H9 (cell line): ENCODE results near the gene ROBO1. TPM values are rescaled to one million over a fixed set of nuclear protein-coding genes. Genes with fewer than 3 reads are reported as not detected.

Experiments used
- DNase-seq: peaks from one replicate; pipeline ENCODE4 v3.0.0-alpha.2; 2017
- H2AFZ ChIP-seq: one replicate; pipeline ENCODE4 v1.6.1; 2013; ENCODE audit warnings: mild to moderate bottlenecking, low read length, control low read depth, moderate library complexity
- H2AK5ac ChIP-seq: 2 replicates; pipeline ENCODE4 v1.6.1; 2013; ENCODE audit warnings: low read length, control low read depth, mixed read lengths; ENCODE audit not compliant: insufficient read length
- H2BK120ac ChIP-seq: one replicate; pipeline ENCODE4 v1.6.1; 2013; ENCODE audit warnings: low read depth, mild to moderate bottlenecking, low read length, control low read depth, inconsistent platforms; ENCODE audit not compliant: poor library complexity, severe bottlenecking
- H2BK12ac ChIP-seq: 2 replicates; pipeline ENCODE4 v1.6.1; 2013; ENCODE audit warnings: low read length, control low read depth, mixed read lengths, low read depth; ENCODE audit not compliant: insufficient read length
- H2BK15ac ChIP-seq: 2 replicates; pipeline ENCODE4 v1.6.1; 2013; ENCODE audit warnings: low read depth, low read length, control low read depth
- H2BK20ac ChIP-seq: one replicate; pipeline ENCODE4 v1.6.1; 2013; ENCODE audit warnings: low read depth, mild to moderate bottlenecking, low read length, control low read depth, inconsistent platforms; ENCODE audit not compliant: poor library complexity, severe bottlenecking
- H2BK5ac ChIP-seq: 2 replicates; pipeline ENCODE4 v1.6.1; 2013; ENCODE audit warnings: low read length, control low read depth, mixed read lengths; ENCODE audit not compliant: insufficient read length
- H3K14ac ChIP-seq: 2 replicates; pipeline ENCODE4 v1.6.1; 2013; ENCODE audit warnings: low read length, control low read depth; ENCODE audit not compliant: insufficient read depth
- H3K18ac ChIP-seq: 2 replicates; pipeline ENCODE4 v1.6.1; 2013; ENCODE audit warnings: low read depth, mild to moderate bottlenecking, mixed read lengths, low read length, control low read depth; ENCODE audit not compliant: insufficient read length
- H3K23ac ChIP-seq: 2 replicates; pipeline ENCODE4 v1.6.1; 2013; ENCODE audit warnings: low read length, control low read depth, mixed read lengths, low read depth; ENCODE audit not compliant: insufficient read length
- H3K23me2 ChIP-seq: 2 replicates; pipeline ENCODE4 v1.6.1; 2013; ENCODE audit warnings: low read depth, mild to moderate bottlenecking, mixed read lengths, low read length, control low read depth; ENCODE audit not compliant: insufficient read length, poor library complexity, severe bottlenecking
- H3K27ac ChIP-seq: 2 replicates; pipeline ENCODE4 v1.5.1; 2013; ENCODE audit warnings: low read length, control low read depth, mixed read lengths, low read depth; ENCODE audit not compliant: insufficient read length
- H3K27me3 ChIP-seq: 2 replicates; pipeline ENCODE4 v1.6.1; 2013; ENCODE audit warnings: low read length, control low read depth, inconsistent platforms; ENCODE audit not compliant: insufficient read depth
- H3K4ac ChIP-seq: 2 replicates; pipeline ENCODE4 v1.6.1; 2013; ENCODE audit warnings: low read depth, mild to moderate bottlenecking, control low read depth, inconsistent platforms, low read length, moderate library complexity
- H3K4me1 ChIP-seq: 2 replicates; pipeline ENCODE4 v1.6.1; 2013; ENCODE audit warnings: low read length, control low read depth, inconsistent platforms; ENCODE audit not compliant: insufficient read depth
- H3K4me2 ChIP-seq: 2 replicates; pipeline ENCODE4 v1.6.1; 2013; ENCODE audit warnings: low read length, control low read depth, mixed read lengths; ENCODE audit not compliant: insufficient read length, insufficient read depth
- H3K56ac ChIP-seq: 2 replicates; pipeline ENCODE4 v1.6.1; 2013; ENCODE audit warnings: low read depth, mild to moderate bottlenecking, mixed read lengths, low read length, control low read depth; ENCODE audit not compliant: insufficient read length
- H3K79me1 ChIP-seq: 2 replicates; pipeline ENCODE4 v1.6.1; 2013; ENCODE audit warnings: low read depth, mild to moderate bottlenecking, moderate library complexity, low read length, control low read depth, inconsistent platforms; ENCODE audit not compliant: insufficient read depth, poor library complexity, severe bottlenecking
- H3K79me2 ChIP-seq: 2 replicates; pipeline ENCODE4 v1.6.1; 2013; ENCODE audit warnings: low read length, control low read depth, inconsistent platforms; ENCODE audit not compliant: insufficient read depth
- H3K9ac ChIP-seq: 2 replicates; pipeline ENCODE4 v1.6.1; 2013; ENCODE audit warnings: low read length, control low read depth, mixed read lengths; ENCODE audit not compliant: insufficient read length; ENCODE audit errors: extremely low read depth
- H3K9me3 ChIP-seq: one replicate; pipeline ENCODE4 v1.6.1; 2013; ENCODE audit warnings: low read depth, low read length, inconsistent platforms; ENCODE audit not compliant: control insufficient read depth
- H3T11ph ChIP-seq: one replicate; pipeline ENCODE4 v1.6.1; 2013; ENCODE audit warnings: mild to moderate bottlenecking, low read length, control low read depth, inconsistent platforms
- H4K20me1 ChIP-seq: one replicate; pipeline ENCODE4 v1.6.1; 2013; ENCODE audit not compliant: control insufficient read depth, insufficient read length, insufficient read depth
- H4K5ac ChIP-seq: 2 replicates; pipeline ENCODE4 v1.6.1; 2013; ENCODE audit warnings: low read depth, mild to moderate bottlenecking, mixed read lengths, low read length, control low read depth; ENCODE audit not compliant: insufficient read length
- H4K8ac ChIP-seq: replicated peaks from 2 replicates; pipeline ENCODE4 v1.6.1; 2013; ENCODE audit warnings: low read length, control low read depth, mixed read lengths, low read depth; ENCODE audit not compliant: insufficient read length
- H4K91ac ChIP-seq: 2 replicates; pipeline ENCODE4 v1.6.1; 2013; ENCODE audit warnings: low read depth, mild to moderate bottlenecking, moderate library complexity, mixed read lengths, low read length, control low read depth; ENCODE audit not compliant: insufficient read length
- H3K27ac Mint-ChIP-seq, 3 experiments: 2 replicates in 2 of 3; 3 replicates in 1 of 3; pipeline ENCODE4 v1.8.0; 2020 to 2021; ENCODE audit warnings: mixed read lengths in 3 of 3, mild to moderate bottlenecking in 1 of 3, moderate library complexity in 1 of 3
- H3K27me3 Mint-ChIP-seq: 2 replicates; pipeline ENCODE4 v1.8.0; 2021; ENCODE audit warnings: low read depth, mild to moderate bottlenecking, moderate library complexity, mixed read lengths
- H3K36me3 Mint-ChIP-seq, 3 experiments: 2 replicates in 2 of 3; 3 replicates in 1 of 3; pipeline ENCODE4 v1.8.0; 2020 to 2021; ENCODE audit warnings: low read depth in 3 of 3, mixed read lengths in 3 of 3; ENCODE audit not compliant: insufficient read depth in 1 of 3
- H3K4me1 Mint-ChIP-seq, 2 experiments: 2 replicates each; pipeline ENCODE4 v1.8.0; 2020; ENCODE audit warnings: mixed read lengths in 2 of 2
- H3K4me3 Mint-ChIP-seq, 2 experiments: 2 replicates in 1 of 2; 3 replicates in 1 of 2; pipeline ENCODE4 v1.8.0; 2020 to 2021; ENCODE audit warnings: mild to moderate bottlenecking in 2 of 2, mixed read lengths in 2 of 2, moderate library complexity in 1 of 2
- H3K9me3 Mint-ChIP-seq, 2 experiments: 2 replicates in 1 of 2; 3 replicates in 1 of 2; pipeline ENCODE4 v1.8.0; 2020; ENCODE audit warnings: mild to moderate bottlenecking in 2 of 2, mixed read lengths in 2 of 2, moderate library complexity in 1 of 2
- CTCF ChIP-seq: fragments of 200-600 bp; sonication (generic); conservative IDR thresholded peaks from 3 replicates; pipeline ENCODE4 v1.8.0; 2021; ENCODE audit warnings: antibody characterized with exemption, mild to moderate bottlenecking
- WGBS: extraction: QIAGEN DNeasy Blood & Tissue Kit; methylation state at CpG from one replicate; pipeline ENCODE4 v1.1.7; 2013; ENCODE audit warnings: missing lambda C conversion rate, low lambda C conversion rate, mixed read lengths; ENCODE audit not compliant: insufficient read length; ENCODE audit errors: extremely low coverage; 5-methylcytosine and 5-hydroxymethylcytosine counted together
- total RNA-seq: library from RNA; stranded (reverse); gene quantifications from 2 replicates; pipeline ENCODE4 v1.2.1, GENCODE V29; 2021

Gene ROBO1
- total RNA-seq, 1 experiment from 2014 or later: 62.7 TPM

GRCh38 chr3:78703944-78704343, 1063.9 kb downstream of the ROBO1 start:
- Histone ChIP-seq H3K4me1 (no peaks in the 10 kb centered on the region), H3K79me1 (no peaks in the 10 kb centered on the region), H3K9me3 (no peaks in the 10 kb centered on the region), H4K5ac (no peak overlapping the region), H2BK5ac (no peak overlapping the region), H3K9ac (no peak overlapping the region), H3K23ac (no peak overlapping the region), H2AFZ (no peak overlapping the region), H2BK20ac (no peak overlapping the region), H3K23me2 (no peaks in the 10 kb centered on the region), H4K20me1 (no peaks in the 10 kb centered on the region), H3K4ac (no peak overlapping the region), H3K79me2 (no peaks in the 10 kb centered on the region), H2BK15ac (no peak overlapping the region), H4K91ac (no peak overlapping the region), H2AK5ac (no peak overlapping the region), H3K27ac (no peak overlapping the region), H3K14ac (no peak overlapping the region), H3K56ac (no peak overlapping the region), H4K8ac (no peak overlapping the region), H3K4me2 (no peak overlapping the region), H3K27me3 (no peaks in the 10 kb centered on the region), H3K18ac (no peak overlapping the region), H2BK12ac (no peak overlapping the region), H2BK120ac (no peak overlapping the region), H3T11ph (no peak overlapping the region)
- no peaks in the 10 kb centered on the region for H3K36me3 Mint-ChIP-seq
- H3K4me1 Mint-ChIP-seq: 0 out of 4 replicates have a peak, but pooled peaks cover 0 to 4% of the 10 kb centered on the region in 2 experiments
- no peak overlapping the region for H3K27ac Mint-ChIP-seq
- H3K9me3 Mint-ChIP-seq: no peaks in the 10 kb centered on the region
- no peak for DNase-seq
- no peak overlapping the region for H3K4me3 Mint-ChIP-seq
- no CpG with 5 or more reads among the region's 2 CpGs for WGBS
- H3K27me3 Mint-ChIP-seq: no peaks in the 10 kb centered on the region
- no peak for TF ChIP-seq CTCF
